K562 (cell line): ENCODE results near the gene DNAH1. TPM values are rescaled to one million over a fixed set of nuclear protein-coding genes. Genes with fewer than 3 reads are reported as not detected.

Experiments used
- CTBP1 ChIP-seq: fragments of 450-650 bp; IDR thresholded peaks from 2 replicates; pipeline ENCODE4 v1.6.1; 2016; ENCODE audit warnings: borderline replicate concordance
- FOXP1 ChIP-seq: sonication (generic); formaldehyde crosslinking; IDR thresholded peaks from 2 replicates; pipeline ENCODE4 v1.8.0; 2022; ENCODE audit warnings: mild to moderate bottlenecking, missing genetic modification reagents
- HDAC2 ChIP-seq: fragments of 450-650 bp; IDR thresholded peaks from 2 replicates; pipeline ENCODE4 v1.6.1; 2016; ENCODE audit warnings: mild to moderate bottlenecking
- ILK ChIP-seq: fragments of 450-650 bp; IDR thresholded peaks from 2 replicates; pipeline ENCODE4 v1.6.1; 2016; ENCODE audit warnings: missing genetic modification characterization, low read depth, mild to moderate bottlenecking, missing compliant biosample characterization, moderate library complexity, borderline replicate concordance
- JUND ChIP-seq, 2 experiments: IDR thresholded peaks; 2 replicates in 1 of 2; 3 replicates in 1 of 2; pipeline ENCODE4 v1.6.1; 2011; ENCODE audit warnings: borderline replicate concordance in 2 of 2, low read depth in 2 of 2, low read length in 2 of 2, improper control_type of control experiment in 1 of 2, missing biosample characterization in 1 of 2, missing genetic modification characterization in 1 of 2, missing genetic modification reagents in 1 of 2
- MAFG ChIP-seq: fragments of 450-650 bp; conservative IDR thresholded peaks from 2 replicates; pipeline ENCODE4 v1.6.1; 2016; ENCODE audit warnings: missing genetic modification characterization, missing compliant biosample characterization
- NR2F6 ChIP-seq: fragments of 450-650 bp; formaldehyde crosslinking; IDR thresholded peaks from 2 replicates; pipeline ENCODE4 v1.4.0; 2020; ENCODE audit warnings: mild to moderate bottlenecking
- RB1 ChIP-seq: fragments of 450-650 bp; IDR thresholded peaks from 2 replicates; pipeline ENCODE4 v1.6.1; 2017; ENCODE audit warnings: low read depth, mild to moderate bottlenecking
- REST ChIP-seq, 2 experiments: fragments of 450-650 bp; formaldehyde crosslinking in 1 of 2; IDR thresholded peaks; 2 replicates each; pipeline versions ENCODE4 v1.4.0 to v1.6.1; 2014 to 2020; ENCODE audit warnings: mild to moderate bottlenecking in 2 of 2, borderline replicate concordance in 1 of 2, low read depth in 1 of 2
- SAP30 ChIP-seq: fragments of 200-600 bp; sonication (generic); IDR thresholded peaks from 2 replicates; pipeline ENCODE4 v1.6.1; 2012; ENCODE audit warnings: borderline replicate concordance, low read depth, mild to moderate bottlenecking, moderate library complexity, low read length, control low read depth, inconsistent platforms; ENCODE audit not compliant: insufficient read depth, poor library complexity, severe bottlenecking
- SMARCA4 ChIP-seq: fragments of 450-650 bp; IDR thresholded peaks from 2 replicates; pipeline ENCODE4 v1.6.1; 2016
- SMARCE1 ChIP-seq: fragments of 450-650 bp; IDR thresholded peaks from 2 replicates; pipeline ENCODE4 v1.7.1; 2016; ENCODE audit warnings: mild to moderate bottlenecking
- STAG1 ChIP-seq: sonication (generic); formaldehyde crosslinking; IDR thresholded peaks from 2 replicates; pipeline ENCODE4 v1.5.0; 2020; ENCODE audit warnings: missing genetic modification reagents, borderline replicate concordance
- TFE3 ChIP-seq: fragments of 450-650 bp; formaldehyde crosslinking; IDR thresholded peaks from 2 replicates; pipeline ENCODE4 v1.4.0; 2020; ENCODE audit warnings: mild to moderate bottlenecking, mixed read lengths
- USF1 ChIP-seq: sonication (generic); formaldehyde crosslinking; IDR thresholded peaks from 2 replicates; pipeline ENCODE4 v1.9.0; 2022; ENCODE audit warnings: mild to moderate bottlenecking, missing genetic modification reagents
- ZNF146 ChIP-seq: IDR thresholded peaks from one replicate; pipeline ENCODE4 v1.6.1; 2018; ENCODE audit warnings: missing compliant biosample characterization; ENCODE audit not compliant: unreplicated experiment
- ZNF184 ChIP-seq: sonication (generic); formaldehyde crosslinking; IDR thresholded peaks from 2 replicates; pipeline ENCODE4 v1.5.0; 2020; ENCODE audit warnings: missing genetic modification reagents
- ZNF263 ChIP-seq: sonication (generic); formaldehyde crosslinking; IDR thresholded peaks from 2 replicates; pipeline ENCODE4 v1.8.0; 2022; ENCODE audit warnings: mild to moderate bottlenecking, missing genetic modification reagents, borderline replicate concordance
- ZNF79 ChIP-seq: fragments of 250-450 bp; sonication (Bioruptor Pico); IDR thresholded peaks from 2 replicates; pipeline ENCODE4 v1.4.0; 2020; ENCODE audit warnings: low read depth, mild to moderate bottlenecking, moderate library complexity
- polyA plus RNA-seq, 8 experiments: library from polyadenylated mRNA; depleted of rRNA in 4 of 8; stranded (reverse) in 5 of 8; unstranded in 3 of 8; fragments of >200 nt; fragmentation: Nextera tagmentation in 2 of 8; fragmentation: Illumina TruSeq in 1 of 8; extraction: Ambion mirVana in 2 of 8; extraction: Trizol in 1 of 8; gene quantifications; 2 replicates each; pipeline versions ENCODE4 v1.2.1 to v1.2.3, GENCODE V29; 2011 to 2014; ENCODE audit warnings: inconsistent platforms in 1 of 8, missing spikeins in 1 of 8
- total RNA-seq, 7 experiments: library from RNA; depleted of rRNA in 6 of 7; stranded (reverse); fragments of >200 nt in 6 of 7; fragmentation: Illumina TruSeq in 2 of 7; extraction: Trizol in 2 of 7; gene quantifications; 2 replicates each; pipeline versions ENCODE4 v1.2.1 to v1.2.3, GENCODE V29; 2011 to 2021; ENCODE audit warnings: low replicate concordance in 1 of 7

Gene DNAH1
- total and polyA plus RNA-seq, 9 of the 15 experiments (the other 6 are each of a cell fraction or from before 2014, with no cell fraction given) = 0.04 to 0.84 (median 0.50) TPM

GRCh38 chr3:52385157-52385556, 69.0 kb downstream of the DNAH1 start (continued):
- TF ChIP-seq USF1 (CRISPR knock-in tag) = no peak
- TF ChIP-seq HDAC2 = no peak
- peak; percentile 31; the same call in 1 of the 2 replicates for TF ChIP-seq JUND (IDR thresholded peaks at IDR 0.05; ENCODE audit: borderline replicate concordance, low read depth, low read length)
- no peak; the same call in 2 of the 3 replicates for TF ChIP-seq JUND (tag; IDR thresholded peaks at IDR 0.05; ENCODE audit: borderline replicate concordance, low read depth, low read length)
- TF ChIP-seq FOXP1 (CRISPR knock-in tag) = no peak
- no peak for TF ChIP-seq SAP30
- TF ChIP-seq ZNF263 (CRISPR knock-in tag) = peak; percentile 85
- no peak for TF ChIP-seq ZNF79 (CRISPR knock-in tag)
- no peak for TF ChIP-seq MAFG (tag)
- TF ChIP-seq ZNF184 (CRISPR knock-in tag) = no peak
- TF ChIP-seq TFE3 = no peak
- TF ChIP-seq STAG1 (CRISPR knock-in tag) = peak; percentile 78; the same call in 1 of the 2 replicates
- no peak for TF ChIP-seq NR2F6 (CRISPR knock-in tag)
- TF ChIP-seq ILK = no peak
- no peak for TF ChIP-seq SMARCA4
- TF ChIP-seq ZNF146 (CRISPR knock-in tag) = no peak
- TF ChIP-seq RB1 = peak; percentile 60; the same call in 1 of the 2 replicates
- peak; percentile 73 for TF ChIP-seq CTBP1
- TF ChIP-seq SMARCE1 = no peak
- peak; percentile 73; the same call in 1 of the 2 replicates for TF ChIP-seq REST (IDR thresholded peaks at IDR 0.05; ENCODE audit: borderline replicate concordance)
- TF ChIP-seq REST (CRISPR knock-in tag; IDR thresholded peaks at IDR 0.05; ENCODE audit: low read depth) = no peak
